KOPT-K1 (cell line): ENCODE results near the gene SLC15A4.

Source experiments
- H3K27ac ChIP-seq: fragments of 200-600 bp; sonication (generic); 2 replicates; pipeline ENCODE4 v1.5.1; 2016; ENCODE audit warnings: antibody characterized with exemption, mild to moderate bottlenecking, low read depth, low read length; ENCODE audit not compliant: poor library complexity, severe bottlenecking
- H3K36me3 ChIP-seq: fragments of 200-600 bp; sonication (generic); 2 replicates; pipeline ENCODE4 v1.5.1; 2017; ENCODE audit warnings: antibody characterized with exemption, mild to moderate bottlenecking, low read length, moderate library complexity; ENCODE audit not compliant: insufficient read depth
- H3K9me3 ChIP-seq: fragments of 200-600 bp; sonication (generic); 2 replicates; pipeline ENCODE4 v1.5.1; 2017; ENCODE audit warnings: antibody characterized with exemption, low read length, mild to moderate bottlenecking; ENCODE audit not compliant: insufficient read depth, poor library complexity, severe bottlenecking

SLC15A4 gene

GRCh38 chr12:128825835-128826234 is 2.1 kb upstream of the SLC15A4 start:
- Histone ChIP-seq H3K36me3 (peaks cover 8% of the 10 kb centered on the region), H3K27ac (no peak overlapping the region), H3K9me3 (no peaks in the 10 kb centered on the region)

- H3K36me3 ChIP-seq: peaks cover 27% of the 10 kb centered on the region
- H3K27ac ChIP-seq: peak overlapping the region; percentile 80
- no peaks in the 10 kb centered on the region for H3K9me3 ChIP-seq
Measured at GRCh38 chr12:128823216-128823915, 392 bp downstream of the SLC15A4 start.

- Histone ChIP-seq H3K9me3 (no peaks in the 10 kb centered on the region), H3K27ac (peak overlapping the region; percentile 2), H3K36me3 (peaks cover 32% of the 10 kb centered on the region)
Measured at GRCh38 chr12:128820723-128821432, 2.9 kb downstream of the SLC15A4 start.

GRCh38 chr12:128820253-128820652 is 3.5 kb downstream of the SLC15A4 start:
- Histone ChIP-seq H3K27ac (peak overlapping the region; percentile 2), H3K36me3 (peaks cover 33% of the 10 kb centered on the region)

GRCh38 chr12:128819293-128820144 is 4.2 kb downstream of the SLC15A4 start:
- Histone ChIP-seq H3K9me3 (no peaks in the 10 kb centered on the region), H3K36me3 (peaks cover 41% of the 10 kb centered on the region), H3K27ac (no peak overlapping the region)

More at GRCh38 chr12:128820253-128820652, 3.5 kb downstream of the SLC15A4 start:
- no peaks in the 10 kb centered on the region for H3K9me3 ChIP-seq

- no peak overlapping the region for H3K27ac ChIP-seq
- H3K36me3 ChIP-seq: peaks cover 52% of the 10 kb centered on the region
- no peaks in the 10 kb centered on the region for H3K9me3 ChIP-seq
Measured at GRCh38 chr12:128818065-128819022, 5.4 kb downstream of the SLC15A4 start.

- Histone ChIP-seq H3K9me3 (no peaks in the 10 kb centered on the region), H3K36me3 (peaks cover 62% of the 10 kb centered on the region), H3K27ac (no peak overlapping the region)
Measured at GRCh38 chr12:128817111-128818015, 6.4 kb downstream of the SLC15A4 start.

GRCh38 chr12:128816643-128816920 is 7.2 kb downstream of the SLC15A4 start:
- peaks cover 68% of the 10 kb centered on the region for H3K36me3 ChIP-seq
- H3K27ac ChIP-seq: no peak overlapping the region
- H3K9me3 ChIP-seq: no peaks in the 10 kb centered on the region

- no peak overlapping the region for H3K27ac ChIP-seq
- H3K36me3 ChIP-seq: peaks cover 63% of the 10 kb centered on the region
- no peaks in the 10 kb centered on the region for H3K9me3 ChIP-seq
Measured at GRCh38 chr12:128815779-128816642, 7.7 kb downstream of the SLC15A4 start.

GRCh38 chr12:128814411-128815261 is 9.1 kb downstream of the SLC15A4 start:
- no peaks in the 10 kb centered on the region for H3K9me3 ChIP-seq
- H3K27ac ChIP-seq: no peak overlapping the region
- peaks cover 63% of the 10 kb centered on the region for H3K36me3 ChIP-seq

GRCh38 chr12:128813883-128814282 is 9.9 kb downstream of the SLC15A4 start:
- H3K9me3 ChIP-seq: no peaks in the 10 kb centered on the region

GRCh38 chr12:128813392-128813791 is 10.4 kb downstream of the SLC15A4 start:
- H3K9me3 ChIP-seq: no peaks in the 10 kb centered on the region
- H3K36me3 ChIP-seq: peaks cover 68% of the 10 kb centered on the region
- H3K27ac ChIP-seq: no peak overlapping the region

More at GRCh38 chr12:128813883-128814282, 9.9 kb downstream of the SLC15A4 start:
- Histone ChIP-seq H3K36me3 (peaks cover 67% of the 10 kb centered on the region), H3K27ac (no peak overlapping the region)
